NB4 (cell line): ENCODE data around the gene COLQ.

ENCODE experiments used
- DNase-seq: peaks from one replicate; pipeline ENCODE4 v3.0.0; 2010; ENCODE audit warnings: low read depth
- H3K4me3 ChIP-seq: one replicate; pipeline ENCODE4 v1.5.1; 2011; ENCODE audit warnings: mild to moderate bottlenecking, low read depth, low read length, moderate library complexity
- MYC ChIP-seq: IDR thresholded peaks from 2 replicates; pipeline ENCODE4 v1.6.1; 2011; ENCODE audit warnings: low read depth, low read length
- POLR2A ChIP-seq: IDR thresholded peaks from 2 replicates; pipeline ENCODE4 v1.6.1; 2011; ENCODE audit warnings: mild to moderate bottlenecking; ENCODE audit not compliant: insufficient read length; ENCODE audit errors: extremely low read depth
- TF ChIP-seq, protein P1 (sequence below): IDR thresholded peaks from 2 replicates; pipeline ENCODE4 v1.6.1; 2011; ENCODE audit warnings: low read depth, low read length
- TF ChIP-seq, protein P2 (sequence below): IDR thresholded peaks from one replicate; pipeline ENCODE4 v1.5.1; 2012; ENCODE audit warnings: low read depth, low read length

The COLQ gene

DNA sequence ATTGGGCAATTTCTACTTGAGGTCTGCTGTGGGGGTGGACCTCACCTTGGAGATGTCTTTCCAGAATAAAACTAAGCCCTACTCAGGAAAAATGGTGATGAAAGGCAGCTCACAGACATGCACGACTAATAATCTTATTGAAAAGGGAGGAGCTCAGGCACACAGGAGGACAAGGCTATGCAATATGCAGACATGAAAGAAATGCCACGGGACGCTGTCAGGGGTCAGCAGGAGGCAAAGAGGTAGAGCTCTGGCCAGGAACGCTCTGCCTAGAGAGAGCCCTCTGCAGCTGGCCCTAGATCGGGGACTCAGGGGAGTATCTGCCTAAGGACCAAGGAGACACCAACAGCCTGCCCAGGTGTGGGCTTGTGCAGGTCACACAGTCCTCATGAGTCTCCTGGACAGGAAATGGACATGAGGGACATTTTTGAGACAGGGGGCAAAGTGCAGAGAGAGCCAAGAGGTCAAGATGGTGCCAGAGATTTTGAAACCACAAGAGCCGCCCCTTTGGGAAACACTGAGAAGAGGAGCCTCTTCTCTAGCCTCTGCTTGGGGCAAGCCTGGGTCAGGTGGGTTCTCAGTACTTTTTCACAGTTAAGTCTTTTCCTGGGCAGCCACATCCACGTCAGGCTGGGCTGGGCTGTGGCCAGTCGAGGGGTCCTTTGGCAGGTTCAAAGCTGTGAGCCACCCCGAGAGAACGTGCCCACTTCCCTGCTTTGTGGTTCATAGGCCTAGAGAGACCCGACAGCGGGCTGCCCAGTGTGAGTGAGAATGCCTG is 70.9 kb downstream of the COLQ start:
- DNase-seq: no peak
- no peak overlapping the region for H3K4me3 ChIP-seq
- TF ChIP-seq, protein P1, sequence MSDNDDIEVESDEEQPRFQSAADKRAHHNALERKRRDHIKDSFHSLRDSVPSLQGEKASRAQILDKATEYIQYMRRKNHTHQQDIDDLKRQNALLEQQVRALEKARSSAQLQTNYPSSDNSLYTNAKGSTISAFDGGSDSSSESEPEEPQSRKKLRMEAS: no peak
- TF ChIP-seq, protein P2, sequence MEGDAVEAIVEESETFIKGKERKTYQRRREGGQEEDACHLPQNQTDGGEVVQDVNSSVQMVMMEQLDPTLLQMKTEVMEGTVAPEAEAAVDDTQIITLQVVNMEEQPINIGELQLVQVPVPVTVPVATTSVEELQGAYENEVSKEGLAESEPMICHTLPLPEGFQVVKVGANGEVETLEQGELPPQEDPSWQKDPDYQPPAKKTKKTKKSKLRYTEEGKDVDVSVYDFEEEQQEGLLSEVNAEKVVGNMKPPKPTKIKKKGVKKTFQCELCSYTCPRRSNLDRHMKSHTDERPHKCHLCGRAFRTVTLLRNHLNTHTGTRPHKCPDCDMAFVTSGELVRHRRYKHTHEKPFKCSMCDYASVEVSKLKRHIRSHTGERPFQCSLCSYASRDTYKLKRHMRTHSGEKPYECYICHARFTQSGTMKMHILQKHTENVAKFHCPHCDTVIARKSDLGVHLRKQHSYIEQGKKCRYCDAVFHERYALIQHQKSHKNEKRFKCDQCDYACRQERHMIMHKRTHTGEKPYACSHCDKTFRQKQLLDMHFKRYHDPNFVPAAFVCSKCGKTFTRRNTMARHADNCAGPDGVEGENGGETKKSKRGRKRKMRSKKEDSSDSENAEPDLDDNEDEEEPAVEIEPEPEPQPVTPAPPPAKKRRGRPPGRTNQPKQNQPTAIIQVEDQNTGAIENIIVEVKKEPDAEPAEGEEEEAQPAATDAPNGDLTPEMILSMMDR: no peak
- TF ChIP-seq MYC: no peak
- no peak for TF ChIP-seq POLR2A

DNA sequence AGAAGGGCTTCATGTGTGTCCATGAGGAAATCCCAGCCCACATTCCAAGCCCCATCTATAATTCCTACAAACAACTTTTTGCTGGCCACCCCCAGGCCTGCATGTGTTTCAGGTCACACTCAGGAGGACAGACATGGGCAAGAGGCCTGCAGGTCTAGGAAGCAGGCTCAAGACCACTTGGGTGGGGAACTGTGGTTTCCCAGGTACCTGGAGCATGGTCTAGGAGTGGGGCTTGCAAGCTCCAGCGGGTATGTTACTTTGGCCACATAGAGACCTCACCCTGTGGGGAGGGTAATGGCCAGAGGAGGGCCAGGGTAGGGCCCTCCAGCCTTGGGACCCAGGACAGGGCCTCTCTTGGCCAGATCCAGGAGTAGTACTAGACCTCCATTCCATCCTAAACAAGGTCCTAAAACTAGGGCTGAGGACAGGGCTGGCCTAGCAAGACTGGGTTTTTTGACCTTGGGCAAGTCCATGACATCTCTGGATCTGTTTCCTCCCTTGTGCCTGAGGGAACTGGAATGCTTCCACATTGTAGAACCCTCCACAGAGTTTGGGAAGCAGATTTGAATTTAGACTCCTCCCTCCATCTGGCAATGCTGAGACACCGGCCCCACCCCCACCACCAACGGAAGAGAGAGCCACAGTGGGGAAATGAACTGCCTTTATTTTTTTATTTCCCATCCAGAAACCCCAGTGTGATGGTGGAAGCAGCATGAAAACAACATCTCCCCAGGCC is 71.8 kb downstream of the COLQ start:
- H3K4me3 ChIP-seq: no peak overlapping the region
- TF ChIP-seq MYC: no peak
- TF ChIP-seq, protein P2: no peak
- TF ChIP-seq POLR2A: no peak
- TF ChIP-seq, protein P1: no peak

DNA sequence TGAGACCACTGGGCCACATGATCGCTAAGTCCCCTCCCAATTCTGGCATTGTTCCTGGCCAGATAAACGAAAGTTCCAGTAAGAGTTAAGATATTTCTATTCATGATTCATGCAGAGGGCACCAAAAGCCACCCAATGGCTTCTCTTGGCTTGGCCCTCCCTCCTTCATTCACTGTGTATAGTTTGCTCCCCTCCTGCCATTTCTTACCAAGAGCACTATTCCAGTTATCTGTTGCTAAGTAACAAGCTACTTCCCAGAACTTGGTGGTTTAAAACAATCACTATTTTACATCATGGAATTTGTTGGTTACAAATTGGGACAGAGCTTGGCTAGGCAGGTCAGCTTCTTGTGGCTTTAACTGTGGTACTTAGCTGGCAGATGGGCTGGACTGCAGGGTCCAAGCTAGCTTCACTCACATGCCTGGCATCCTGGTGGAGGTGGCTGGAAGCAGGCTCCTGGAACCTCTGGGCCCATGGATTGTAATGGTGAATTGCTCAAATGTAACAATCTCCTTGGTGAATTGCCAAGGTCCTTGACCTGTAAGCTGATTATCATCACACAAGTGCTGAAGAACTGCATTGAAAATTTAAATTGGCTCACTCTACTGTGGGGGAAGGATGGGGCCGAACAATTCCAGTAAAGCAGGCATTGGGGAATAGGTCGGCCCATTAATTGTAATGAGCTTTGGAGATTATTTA is 77.5 kb downstream of the COLQ start:
- no peak for DNase-seq
- TF ChIP-seq, protein P1: no peak
- TF ChIP-seq, protein P2: no peak
- TF ChIP-seq POLR2A (no peak), MYC (no peak)

More for the DNA sequence above, 71.8 kb downstream of the COLQ start:
- DNase-seq: no peak

DNA sequence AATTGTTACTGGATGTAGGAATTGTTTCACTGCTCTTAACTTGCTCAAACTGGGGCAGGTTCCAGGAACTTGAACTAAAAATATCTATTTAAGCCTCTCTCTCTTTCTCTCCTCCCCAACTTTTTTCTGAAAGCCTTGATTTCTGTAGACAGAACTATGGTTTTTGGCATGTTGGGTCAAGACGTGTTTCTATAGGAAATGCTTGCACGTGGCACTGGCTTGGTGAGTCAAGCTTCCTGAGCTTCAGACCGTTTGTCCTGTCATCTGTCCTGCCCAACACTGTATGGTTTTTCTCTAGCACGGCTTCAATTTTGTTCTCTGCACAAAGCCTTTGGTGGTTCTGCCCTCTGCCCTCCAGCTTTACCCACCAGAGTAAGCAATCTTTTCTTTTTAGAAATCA is 80.6 kb downstream of the COLQ start:
- no peak overlapping the region for H3K4me3 ChIP-seq
- TF ChIP-seq, protein P2: no peak
- TF ChIP-seq MYC (no peak), POLR2A (no peak)
- TF ChIP-seq, protein P1: no peak
- DNase-seq: no peak

More for the DNA sequence above, 77.5 kb downstream of the COLQ start:
- H3K4me3 ChIP-seq: no peak overlapping the region

DNA sequence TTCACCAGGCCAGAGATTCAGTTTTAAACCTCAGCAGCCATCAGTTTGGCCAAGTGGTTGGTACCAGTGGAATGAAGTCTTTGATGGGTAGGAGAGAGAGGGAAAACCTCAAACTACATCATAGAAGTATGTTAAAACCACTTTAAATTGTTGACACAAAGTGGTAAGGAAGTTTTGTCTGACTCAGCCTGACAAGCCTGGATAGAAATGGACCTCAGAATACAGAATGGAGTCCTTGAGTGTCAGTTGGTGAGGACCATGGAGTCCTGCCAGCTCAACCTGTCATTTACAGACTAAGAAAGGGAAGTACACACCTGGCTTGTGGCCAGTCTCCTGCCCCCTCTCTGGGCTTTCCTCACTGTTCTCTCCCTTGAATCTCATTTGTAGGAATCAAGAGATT is 82.0 kb downstream of the COLQ start:
- no peak overlapping the region for H3K4me3 ChIP-seq
- no peak for TF ChIP-seq MYC
- TF ChIP-seq, protein P1: no peak
- TF ChIP-seq, protein P2: no peak
- TF ChIP-seq POLR2A: no peak

More for the DNA sequence above, 82.0 kb downstream of the COLQ start:
- no peak for DNase-seq
